GM19438 (cell line): ENCODE measurements around the gene FHAD1.

ENCODE experiments used
- ATAC-seq: cut with Tn5 transposase; IDR thresholded peaks from one replicate; pipeline ENCODE4 v1.9.1; 2021; ENCODE audit warnings: low read depth; ENCODE audit not compliant: unreplicated experiment

FHAD1 gene

GRCh38 chr1:15218287-15219279 is 28.4 kb upstream of the FHAD1 start:
- no peak for ATAC-seq

DNA sequence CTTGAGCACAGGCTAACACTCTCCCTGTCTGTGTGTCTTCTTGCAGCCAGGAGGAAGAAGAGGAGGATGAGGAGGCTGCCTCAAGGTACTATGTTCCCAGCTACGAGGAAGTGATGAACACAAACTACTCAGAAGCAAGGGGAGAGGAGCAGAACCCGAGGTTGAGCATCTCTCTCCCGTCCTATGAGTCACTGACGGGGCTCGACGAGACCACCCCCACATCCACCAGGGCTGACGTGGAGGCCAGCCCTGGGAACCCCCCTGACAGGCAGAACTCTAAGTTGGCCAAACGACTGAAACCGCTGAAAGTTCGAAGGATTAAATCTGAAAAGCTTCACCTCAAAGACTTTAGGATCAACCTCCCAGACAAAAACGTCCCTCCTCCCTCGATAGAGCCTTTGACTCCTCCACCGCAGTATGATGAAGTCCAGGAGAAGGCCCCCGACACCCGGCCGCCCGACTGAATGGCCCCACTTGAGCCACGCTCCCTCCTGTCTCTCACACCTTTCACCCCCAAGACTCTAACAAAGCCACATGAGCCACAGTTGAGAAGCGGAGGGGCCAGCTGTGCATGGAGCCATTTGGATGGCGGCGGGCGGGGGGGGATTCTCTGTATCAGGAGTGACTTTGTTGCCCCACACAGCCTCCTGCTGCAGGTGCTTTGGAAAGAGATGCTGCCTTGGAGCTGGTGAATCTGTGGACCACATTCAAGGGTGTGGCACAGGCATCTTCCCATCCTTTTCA is 27.6 kb upstream of the FHAD1 start:
- no peak for ATAC-seq

GRCh38 chr1:15220024-15220392 is 27.0 kb upstream of the FHAD1 start:
- no peak for ATAC-seq

- no peak for ATAC-seq
Observed at GRCh38 chr1:15220825-15221431, 26.1 kb upstream of the FHAD1 start.

GRCh38 chr1:15222653-15223303 is 24.2 kb upstream of the FHAD1 start:
- ATAC-seq: no peak

GRCh38 chr1:15224259-15224869 is 22.7 kb upstream of the FHAD1 start:
- no peak for ATAC-seq

GRCh38 chr1:15224974-15225373 is 22.0 kb upstream of the FHAD1 start:
- no peak for ATAC-seq

GRCh38 chr1:15225461-15225860 is 21.6 kb upstream of the FHAD1 start:
- no peak for ATAC-seq

DNA sequence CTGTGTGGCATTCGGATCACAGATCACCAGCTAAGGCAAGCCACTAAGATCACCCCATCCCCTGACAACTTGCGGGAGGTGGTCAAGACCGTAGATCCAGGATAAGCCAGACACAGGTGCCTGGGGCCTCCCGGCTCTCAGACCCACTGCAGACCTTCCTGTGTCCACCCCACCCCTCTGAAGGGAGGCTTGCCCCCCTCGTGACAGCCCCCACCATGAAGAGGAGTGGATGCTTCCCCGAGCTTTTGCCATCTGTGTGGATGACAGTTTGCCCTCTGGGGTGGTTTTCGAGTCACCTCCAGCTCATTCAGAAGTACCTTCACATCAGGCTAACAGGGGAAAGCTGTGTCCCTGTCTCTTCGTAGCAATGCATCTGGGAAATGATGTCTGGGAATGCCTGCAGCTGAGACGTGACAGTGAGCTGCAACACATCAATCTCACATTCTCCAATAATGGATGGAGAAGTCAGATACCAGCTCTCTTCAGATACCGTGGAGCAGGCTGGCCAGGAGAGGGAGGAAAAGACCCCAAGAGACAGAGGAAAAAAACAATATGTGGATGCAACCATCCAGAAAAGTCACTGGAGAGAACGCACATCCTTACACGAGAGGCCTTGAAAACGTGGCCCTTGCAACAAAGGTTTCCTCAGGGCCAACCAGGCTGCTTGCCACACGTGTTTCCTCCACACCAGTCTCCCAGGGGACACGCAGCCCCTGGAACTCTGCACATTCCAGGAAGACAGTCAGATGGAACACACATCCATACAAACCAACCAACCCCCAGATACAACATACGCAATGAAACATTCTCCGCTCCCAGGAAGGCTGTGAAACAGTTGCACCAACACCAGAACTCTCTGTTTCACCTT is 20.4 kb upstream of the FHAD1 start:
- ATAC-seq: no peak

DNA sequence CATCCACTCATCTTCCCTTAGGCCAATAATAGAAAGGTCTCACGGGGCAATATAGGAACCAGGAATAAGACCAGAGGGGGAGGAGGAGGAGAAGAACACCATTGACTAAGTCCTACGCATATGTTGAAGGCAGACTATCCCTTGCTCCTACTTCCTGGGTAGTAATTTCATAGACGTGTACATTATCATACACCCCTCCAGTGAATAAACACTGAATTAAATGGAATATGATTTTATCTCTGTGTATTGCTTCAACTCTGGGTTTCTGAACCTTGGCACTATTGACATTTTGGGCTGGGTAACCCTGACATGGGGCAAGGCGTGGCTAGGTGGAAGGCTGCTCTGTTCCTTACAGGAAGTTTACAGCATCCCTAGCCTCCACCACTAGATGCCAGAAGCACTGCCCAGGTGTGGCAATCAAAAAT is 17.3 kb upstream of the FHAD1 start:
- no peak for ATAC-seq

- ATAC-seq: no peak
Observed at GRCh38 chr1:15231714-15232201, 15.3 kb upstream of the FHAD1 start.

GRCh38 chr1:15233689-15234088 is 13.3 kb upstream of the FHAD1 start:
- no peak for ATAC-seq

DNA sequence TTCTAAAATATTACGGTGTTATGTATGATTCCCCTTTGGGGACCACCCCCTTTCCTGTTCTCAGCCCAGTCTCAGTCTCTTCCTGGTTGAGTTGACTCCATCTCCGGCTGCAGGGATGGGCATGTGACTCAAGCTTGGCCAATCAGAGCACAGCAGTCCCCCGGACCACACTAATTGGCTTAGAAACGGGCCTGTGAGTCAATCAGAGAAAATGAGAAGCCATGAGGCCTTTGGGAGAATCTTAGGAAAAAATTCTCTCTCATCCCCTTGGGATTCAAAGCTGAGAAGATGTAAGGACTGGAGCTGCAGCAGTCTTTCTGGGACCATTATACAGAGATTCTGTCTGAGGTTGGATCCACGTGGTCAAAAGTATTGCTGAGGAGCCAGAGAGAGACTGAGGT is 10.7 kb upstream of the FHAD1 start:
- ATAC-seq: no peak

- ATAC-seq: no peak
Observed at GRCh38 chr1:15236746-15237145, 10.3 kb upstream of the FHAD1 start.

GRCh38 chr1:15238789-15239188 is 8.2 kb upstream of the FHAD1 start:
- no peak for ATAC-seq

- ATAC-seq: no peak
Observed at GRCh38 chr1:15242766-15243165, 4.3 kb upstream of the FHAD1 start.

DNA sequence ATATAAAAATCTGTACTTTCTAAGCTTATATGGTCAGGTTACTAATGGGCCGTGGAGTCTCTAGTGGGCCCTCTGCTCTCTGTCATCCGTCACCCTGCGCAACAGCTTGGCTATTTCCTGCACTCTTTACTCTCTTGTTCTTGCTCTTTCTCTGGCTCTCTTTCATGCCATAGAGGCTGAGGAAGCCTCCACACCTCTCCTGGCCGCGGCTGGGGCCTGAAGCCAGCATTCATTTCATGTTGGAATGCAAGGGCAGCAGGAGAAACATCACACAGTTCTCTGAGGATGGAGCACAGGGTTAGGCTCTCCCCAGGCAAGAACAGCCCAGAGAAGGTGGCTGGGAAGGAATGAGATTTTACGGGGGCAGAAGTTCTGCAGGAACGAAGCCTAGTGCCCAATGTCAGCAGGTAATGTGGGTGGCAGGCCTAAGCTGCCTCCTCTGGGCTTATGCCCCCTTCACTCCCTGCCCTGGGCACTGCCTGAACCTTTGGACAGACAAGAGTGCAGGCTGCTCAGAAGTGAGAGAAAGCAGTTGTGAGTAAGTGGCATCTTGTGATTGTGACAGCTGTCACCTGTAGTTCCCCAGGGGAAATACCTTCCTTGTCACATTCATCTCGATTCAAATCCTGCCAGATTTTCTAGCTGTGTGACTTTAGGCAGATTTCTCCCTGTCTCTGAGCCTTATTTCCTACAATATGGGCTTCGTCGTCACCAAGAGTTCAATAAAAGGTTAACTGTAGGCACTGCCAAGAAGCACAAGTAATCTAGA is 3.6 kb upstream of the FHAD1 start:
- ATAC-seq: no peak

GRCh38 chr1:15244813-15245212 is 2.2 kb upstream of the FHAD1 start:
- no peak for ATAC-seq
